Measurements from ENCODE around the gene HLA-E.
"Not testable (repeated sequence)": the region's sequence is repeated elsewhere in the genome, so short reads cannot be mapped to it uniquely, and the experiment has no call there.

HLA-E gene

GRCh38 chr6:30480536-30481156, 8.7 kb upstream of the HLA-E start:
- peak; percentile 15 for DNase-seq (ENCODE audit: low read depth)

- DNase-seq (ENCODE audit: low read depth): no peak
These were observed 7.9 kb upstream of the HLA-E start for GRCh38 chr6:30481211-30481964.

DNA sequence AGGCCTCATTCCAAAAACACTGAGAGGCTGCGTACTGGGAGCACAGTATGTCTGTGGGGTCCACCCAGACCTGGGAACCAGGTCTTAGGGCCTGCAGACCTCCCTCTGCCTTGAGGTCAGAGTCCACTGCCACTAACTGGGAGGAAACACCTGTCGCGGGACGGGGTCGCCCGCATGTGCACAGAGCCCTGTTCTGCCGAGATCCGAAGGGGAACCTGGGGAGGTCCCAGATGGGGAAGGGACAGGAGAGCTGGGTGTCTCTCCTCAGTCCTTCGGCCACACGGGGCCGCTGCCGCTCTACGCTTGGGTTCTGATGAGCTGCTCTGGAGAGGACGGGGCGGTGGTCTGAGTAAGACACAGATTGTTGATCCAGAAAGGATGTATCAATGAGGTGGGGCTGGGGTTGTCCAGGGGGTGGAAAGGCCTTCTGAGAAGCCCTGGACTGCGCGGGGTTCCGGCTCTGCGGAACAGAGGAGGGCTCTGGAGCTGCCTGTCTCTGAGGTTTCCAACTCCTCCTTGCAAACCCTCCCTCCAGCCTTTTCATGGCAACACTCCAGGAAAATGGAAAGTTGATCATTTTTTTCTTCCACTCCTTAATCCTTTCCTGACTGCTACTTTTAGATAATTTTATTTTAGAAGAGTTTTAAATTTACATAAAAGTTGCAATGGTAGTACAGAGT, 7.2 kb upstream of the HLA-E start:
- peak; percentile 72 for DNase-seq (ENCODE audit: low read depth)

DNA sequence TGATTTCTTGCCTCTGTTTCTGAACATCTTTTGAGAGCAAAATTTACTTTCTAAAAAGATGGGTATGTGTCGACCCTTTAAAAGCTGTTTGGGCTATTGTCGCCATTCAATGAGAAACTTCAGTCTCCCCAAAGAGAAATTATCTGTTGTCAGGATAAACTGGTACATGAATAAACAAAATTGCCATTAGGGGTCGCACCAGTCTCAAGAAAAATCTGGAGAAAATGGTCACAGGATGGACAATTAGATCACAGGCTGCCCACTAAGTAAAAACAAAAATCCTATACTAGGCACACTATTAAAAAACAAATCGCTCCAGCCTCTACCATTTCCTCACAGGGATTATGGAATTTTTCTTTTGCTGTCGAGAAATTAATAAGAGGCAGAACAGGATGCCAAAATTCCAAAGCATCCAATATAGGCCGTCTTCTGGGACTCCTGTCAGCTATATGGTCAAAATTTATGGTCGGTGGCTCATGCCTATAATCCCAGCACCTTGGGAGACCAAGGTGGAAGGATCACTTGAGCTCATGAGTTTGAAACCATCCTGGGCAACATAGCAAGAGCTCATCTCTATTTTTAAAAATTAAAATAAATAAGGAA, 5.5 kb upstream of the HLA-E start:
- DNase-seq (ENCODE audit: low read depth): peak; percentile 75

- DNase-seq (ENCODE audit: low read depth): no peak
These were observed 4.1 kb upstream of the HLA-E start for GRCh38 chr6:30485236-30485635.

- no peak for DNase-seq (ENCODE audit: low read depth)
These were observed 1.4 kb upstream of the HLA-E start for GRCh38 chr6:30487926-30488325.

DNA sequence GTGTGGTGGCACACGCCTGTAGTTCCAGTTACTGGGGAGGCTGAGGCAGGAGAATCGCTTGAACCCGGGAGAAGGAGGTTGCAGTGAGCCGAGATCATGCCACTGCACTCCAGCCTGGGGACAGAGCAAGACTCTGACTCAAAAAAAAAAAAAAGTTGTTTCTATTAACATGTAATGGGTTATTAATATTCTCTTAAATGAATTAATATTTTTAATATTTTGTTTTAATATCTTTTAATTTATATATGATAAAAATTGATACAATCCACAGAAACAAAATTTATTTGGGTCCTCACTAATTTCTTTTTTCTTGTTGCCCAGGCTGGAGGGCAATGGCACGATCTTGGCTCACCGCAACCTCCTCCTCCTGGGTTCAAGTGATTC, 620 bp upstream of the HLA-E start:
- DNase-seq (ENCODE audit: low read depth): not testable (repeated sequence)

- DNase-seq (ENCODE audit: low read depth): peak; percentile 78
These were observed 942 bp downstream of the HLA-E start for GRCh38 chr6:30490026-30490876.

- DNase-seq (ENCODE audit: low read depth): not testable (repeated sequence)
These were observed 2.1 kb downstream of the HLA-E start for GRCh38 chr6:30491291-30491953.

DNA sequence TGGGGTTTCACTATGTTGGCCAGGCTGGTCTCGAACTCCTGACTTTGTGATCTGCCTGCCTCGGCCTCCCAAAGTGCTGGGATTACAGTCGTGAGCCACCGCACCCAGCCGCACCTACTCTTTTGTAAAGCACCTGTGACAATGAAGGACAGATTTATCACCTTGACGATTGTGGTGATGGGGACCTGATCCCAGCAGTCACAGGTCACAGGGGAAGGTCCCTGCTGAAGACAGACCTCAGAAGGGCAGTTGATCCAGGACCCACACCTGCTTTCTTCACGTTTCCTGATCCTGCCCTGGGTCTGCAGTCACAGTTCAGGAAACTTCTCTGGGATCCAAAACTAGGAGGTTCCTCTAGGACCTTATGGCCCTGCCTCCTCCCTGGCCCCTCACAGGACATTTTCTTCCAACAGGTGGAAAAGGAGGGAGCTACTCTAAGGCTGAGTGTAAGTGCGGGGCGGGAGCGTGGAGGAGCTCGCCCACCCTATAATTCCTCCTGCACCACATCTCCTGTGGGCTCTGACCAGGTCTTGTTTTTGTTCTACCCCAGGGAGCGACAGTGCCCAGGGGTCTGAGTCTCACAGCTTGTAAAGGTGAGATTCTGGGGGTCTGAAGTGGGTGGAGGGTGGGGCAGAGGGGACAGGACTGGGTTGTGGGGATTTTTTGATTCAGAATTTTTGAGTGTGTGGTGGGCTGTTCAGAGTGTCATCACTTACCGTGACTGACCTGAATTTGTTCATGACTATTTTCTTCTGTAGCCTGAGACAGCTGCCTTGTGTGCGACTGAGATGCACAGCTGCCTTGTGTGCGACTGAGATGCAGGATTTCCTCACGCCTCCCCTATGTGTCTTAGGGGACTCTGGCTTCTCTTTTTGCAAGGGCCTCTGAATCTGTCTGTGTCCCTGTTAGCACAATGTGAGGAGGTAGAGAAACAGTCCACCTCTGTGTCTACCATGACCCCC, 3.0 kb downstream of the HLA-E start:
- no peak for DNase-seq (ENCODE audit: low read depth)

DNA sequence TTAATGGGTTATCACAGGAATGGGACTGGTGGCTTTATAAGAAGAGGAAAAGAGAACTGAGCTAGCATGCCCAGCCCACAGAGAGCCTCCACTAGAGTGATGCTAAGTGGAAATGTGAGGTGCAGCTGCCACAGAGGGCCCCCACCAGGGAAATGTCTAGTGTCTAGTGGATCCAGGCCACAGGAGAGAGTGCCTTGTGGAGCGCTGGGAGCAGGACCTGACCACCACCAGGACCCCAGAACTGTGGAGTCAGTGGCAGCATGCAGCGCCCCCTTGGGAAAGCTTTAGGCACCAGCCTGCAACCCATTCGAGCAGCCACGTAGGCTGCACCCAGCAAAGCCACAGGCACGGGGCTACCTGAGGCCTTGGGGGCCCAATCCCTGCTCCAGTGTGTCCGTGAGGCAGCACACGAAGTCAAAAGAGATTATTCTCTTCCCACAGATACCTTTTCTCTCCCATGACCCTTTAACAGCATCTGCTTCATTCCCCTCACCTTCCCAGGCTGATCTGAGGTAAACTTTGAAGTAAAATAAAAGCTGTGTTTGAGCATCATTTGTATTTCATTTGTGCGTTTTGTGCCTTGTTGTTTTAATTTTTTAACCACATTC, 4.4 kb downstream of the HLA-E start:
- no peak for DNase-seq (ENCODE audit: low read depth)

GRCh38 chr6:30494291-30494861, 5.1 kb downstream of the HLA-E start:
- DNase-seq (ENCODE audit: low read depth): no peak

DNA sequence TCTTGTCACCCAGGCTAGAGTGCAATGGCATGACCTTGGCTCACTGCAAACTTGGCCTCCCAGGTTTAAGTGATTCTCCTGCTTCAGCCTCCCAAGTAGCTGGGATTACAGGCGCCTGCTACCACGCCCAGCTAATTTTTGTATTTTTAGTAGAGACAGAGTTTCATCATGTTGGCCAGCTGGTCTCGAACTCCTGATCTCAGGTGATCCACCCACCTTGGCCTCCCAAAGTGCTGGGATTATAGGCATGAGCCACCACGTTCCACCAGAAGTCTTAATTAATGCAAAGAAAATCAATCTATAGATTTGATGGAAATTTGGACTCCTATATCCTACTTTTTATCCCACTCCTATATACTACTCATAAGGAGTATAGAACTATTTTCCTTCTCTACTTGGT, 5.8 kb downstream of the HLA-E start:
- DNase-seq (ENCODE audit: low read depth): not testable (repeated sequence)

GRCh38 chr6:30495993-30496392, 6.7 kb downstream of the HLA-E start:
- no peak for DNase-seq (ENCODE audit: low read depth)

DNA sequence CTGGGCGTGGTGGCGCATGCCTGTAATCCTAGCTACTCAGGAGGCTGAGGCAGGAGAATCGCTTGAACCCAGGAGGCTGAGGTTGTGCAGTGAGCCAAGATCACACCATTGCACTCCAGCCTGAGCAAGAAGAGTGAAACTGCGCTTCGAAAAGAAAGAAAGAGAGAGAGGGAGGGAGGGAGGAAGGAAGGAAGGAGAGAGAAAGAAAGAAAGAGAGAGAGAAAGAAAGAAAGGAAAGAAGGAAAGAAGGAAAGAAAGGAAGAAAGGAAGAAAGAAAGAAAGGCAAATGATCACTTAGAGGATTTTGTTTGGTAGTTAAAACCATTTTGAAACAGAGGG, 7.9 kb downstream of the HLA-E start:
- DNase-seq (ENCODE audit: low read depth): not testable (repeated sequence)

DNA sequence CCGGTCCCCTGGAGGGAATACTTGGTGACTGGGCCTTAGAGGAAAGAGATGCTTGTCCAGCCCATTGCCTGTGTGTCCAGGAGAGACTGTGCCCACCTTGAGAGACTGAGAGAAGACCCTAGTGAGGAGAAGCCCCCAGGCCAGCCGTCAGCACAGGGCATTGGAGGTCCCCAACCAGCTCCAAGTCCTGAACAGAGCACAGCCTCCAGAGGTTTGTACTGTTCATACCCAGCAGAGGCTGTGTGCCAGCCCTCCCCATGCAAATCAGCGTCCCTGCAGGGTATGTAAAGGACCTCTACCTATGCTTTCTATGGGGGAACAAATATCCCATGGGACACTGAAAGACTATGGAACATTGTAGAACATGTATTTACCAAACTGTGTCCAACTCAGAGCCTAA, 8.4 kb downstream of the HLA-E start:
- no peak for DNase-seq (ENCODE audit: low read depth)

GRCh38 chr6:30498705-30499104, 9.4 kb downstream of the HLA-E start:
- DNase-seq (ENCODE audit: low read depth): not testable (repeated sequence)

DNA sequence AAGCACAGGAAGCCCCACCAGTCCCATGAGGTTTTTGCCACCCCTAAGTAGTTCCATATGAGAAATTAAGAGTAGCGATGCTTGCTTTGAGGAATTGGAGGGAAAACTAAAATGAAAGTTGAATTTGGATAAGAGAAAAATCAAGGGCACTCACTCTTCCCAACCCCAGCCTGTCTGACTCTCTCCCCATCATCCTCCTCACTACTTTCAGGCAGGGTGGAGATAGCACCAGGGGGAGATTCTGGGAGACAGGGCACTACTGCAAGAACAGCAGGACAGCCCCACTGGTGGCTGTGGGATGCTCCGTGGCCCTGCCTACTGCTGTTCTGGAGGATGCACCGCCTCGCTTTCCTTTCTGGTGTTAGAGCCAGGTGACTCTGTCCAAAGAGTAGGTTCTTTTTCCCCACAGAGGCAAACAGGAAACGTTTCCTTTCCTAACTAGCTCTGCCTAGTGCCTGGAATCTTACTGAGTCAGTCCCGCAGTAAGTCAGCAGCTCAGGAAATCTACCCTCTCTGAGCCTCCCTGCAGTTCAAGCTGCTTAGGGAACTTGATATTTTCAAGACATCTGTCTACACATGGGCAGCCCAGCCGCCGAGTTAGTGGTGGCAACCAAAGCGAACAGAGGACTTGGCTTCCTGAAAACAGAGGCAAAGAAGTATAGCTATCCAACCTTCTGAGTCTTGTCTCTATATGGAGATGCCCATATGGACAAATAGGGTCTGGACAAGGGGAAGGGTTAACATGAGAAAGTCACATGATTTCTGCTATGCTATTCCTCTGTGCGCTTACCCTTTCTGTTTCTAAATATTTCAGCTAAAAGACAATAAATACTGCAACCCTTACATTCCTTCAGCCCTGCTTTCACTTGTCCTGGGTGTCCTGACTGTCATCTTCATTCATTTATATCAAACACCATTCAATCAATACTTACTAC, 11.4 kb downstream of the HLA-E start:
- peak; percentile 63 for DNase-seq (ENCODE audit: low read depth)

Measured in EH (cell line).